Hepatocyte (in vitro differentiated cells): ENCODE data around the gene IGFBP7. TPM values are rescaled to one million over a fixed set of nuclear protein-coding genes. Genes with fewer than 3 reads are reported as not detected.

ENCODE experiments used
- DNase-seq: peaks from one replicate; pipeline ENCODE4 v3.0.0-alpha.2; 2016; ENCODE audit warnings: low spot score
- H2AFZ ChIP-seq: fragments of 200-600 bp; sonication (generic); 2 replicates; pipeline ENCODE4 v1.6.0; 2016; ENCODE audit warnings: antibody characterized with exemption, mild to moderate bottlenecking
- H3K27ac ChIP-seq: fragments of 200-600 bp; sonication (generic); 2 replicates; pipeline ENCODE4 v1.5.1; 2016; ENCODE audit warnings: mild to moderate bottlenecking
- H3K27me3 ChIP-seq: fragments of 200-600 bp; sonication (generic); 2 replicates; pipeline ENCODE4 v1.6.1; 2016
- H3K36me3 ChIP-seq: fragments of 200-600 bp; sonication (generic); replicated peaks from 2 replicates; pipeline ENCODE4 v1.5.1; 2016; ENCODE audit warnings: low read depth; ENCODE audit not compliant: insufficient read depth
- H3K4me1 ChIP-seq: fragments of 200-600 bp; sonication (generic); 2 replicates; pipeline ENCODE4 v1.5.1; 2016; ENCODE audit warnings: mild to moderate bottlenecking, moderate library complexity; ENCODE audit not compliant: insufficient read depth
- H3K4me2 ChIP-seq: fragments of 200-600 bp; sonication (generic); 2 replicates; pipeline ENCODE4 v1.6.0; 2016
- H3K4me3 ChIP-seq: fragments of 200-600 bp; sonication (generic); 2 replicates; pipeline ENCODE4 v1.5.1; 2016; ENCODE audit warnings: mild to moderate bottlenecking
- H3K79me2 ChIP-seq: fragments of 200-600 bp; sonication (generic); 2 replicates; pipeline ENCODE4 v1.6.0; 2017; ENCODE audit warnings: mild to moderate bottlenecking
- H3K9me2 ChIP-seq: fragments of 200-600 bp; sonication (generic); replicated peaks from 2 replicates; pipeline ENCODE4 v1.6.0; 2017; ENCODE audit warnings: mild to moderate bottlenecking; ENCODE audit not compliant: insufficient read depth
- H3K9me3 ChIP-seq: fragments of 200-600 bp; sonication (generic); 2 replicates; pipeline ENCODE4 v1.5.1; 2016; ENCODE audit warnings: low read depth, mild to moderate bottlenecking
- H4K20me1 ChIP-seq: fragments of 200-600 bp; sonication (generic); 2 replicates; pipeline ENCODE4 v1.6.0; 2016; ENCODE audit warnings: mild to moderate bottlenecking; ENCODE audit not compliant: insufficient read depth, poor library complexity, severe bottlenecking
- CTCF ChIP-seq: fragments of 200-600 bp; sonication (generic); IDR thresholded peaks from 2 replicates; pipeline ENCODE4 v1.5.1; 2016; ENCODE audit warnings: antibody characterized with exemption, mild to moderate bottlenecking; ENCODE audit not compliant: poor library complexity
- EZH2 ChIP-seq: fragments of 200-600 bp; sonication (generic); IDR thresholded peaks from 2 replicates; pipeline ENCODE4 v1.6.1; 2016; ENCODE audit warnings: antibody characterized with exemption, mild to moderate bottlenecking, borderline replicate concordance
- EZH2phosphoT487 ChIP-seq: fragments of 200-600 bp; sonication (generic); IDR thresholded peaks from one replicate; pipeline ENCODE4 v1.6.1; 2018; ENCODE audit warnings: antibody characterized with exemption, mild to moderate bottlenecking, low read depth, moderate library complexity; ENCODE audit not compliant: unreplicated experiment, severe bottlenecking
- WGBS: methylation state at CpG from one replicate; pipeline ENCODE4 v1.1.6; 2016; ENCODE audit warnings: low lambda C conversion rate; ENCODE audit errors: missing lambda C conversion rate; 5-methylcytosine and 5-hydroxymethylcytosine counted together
- polyA plus RNA-seq: library from polyadenylated mRNA; unstranded; fragments of >200 nt; fragmentation: Nextera tagmentation; extraction: Ambion mirVana; gene quantifications from 2 replicates; pipeline ENCODE4 v1.2.1, GENCODE V29; 2016
- total RNA-seq: library from RNA; depleted of rRNA; stranded (reverse); fragments of >200 nt; gene quantifications from 2 replicates; pipeline ENCODE4 v1.2.3, GENCODE V29; 2014

IGFBP7 gene
- total and polyA plus RNA-seq, 2 experiments from 2014 or later, result 73.4 to 122 TPM

- H2AFZ ChIP-seq, result no peak overlapping the region
- TF ChIP-seq CTCF (no peak), EZH2 (no peak), EZH2phosphoT487 (no peak)
- no peak overlapping the region for H3K4me2 ChIP-seq
- DNase-seq, result no peak
- H3K27ac ChIP-seq, result peak overlapping the region; percentile 64
- no peaks in the 10 kb centered on the region for H3K9me2 ChIP-seq
- H4K20me1 ChIP-seq, result no peaks in the 10 kb centered on the region
- H3K36me3 ChIP-seq, result no peaks in the 10 kb centered on the region
- H3K9me3 ChIP-seq, result no peaks in the 10 kb centered on the region
- no peaks in the 10 kb centered on the region for H3K4me1 ChIP-seq
- H3K4me3 ChIP-seq, result no peak overlapping the region
- WGBS, result 84% methylated on average over 1 of the region's 1 CpG
- H3K27me3 ChIP-seq, result no peaks in the 10 kb centered on the region
- H3K79me2 ChIP-seq, result no peaks in the 10 kb centered on the region
Observed at GRCh38 chr4:57044996-57045395, 65.2 kb downstream of the IGFBP7 start.

- Histone ChIP-seq H4K20me1 (no peaks in the 10 kb centered on the region), H3K79me2 (no peaks in the 10 kb centered on the region), H3K4me3 (no peak overlapping the region), H3K4me1 (no peaks in the 10 kb centered on the region), H3K36me3 (no peaks in the 10 kb centered on the region), H3K9me2 (no peaks in the 10 kb centered on the region), H2AFZ (no peak overlapping the region), H3K9me3 (no peaks in the 10 kb centered on the region), H3K27me3 (no peaks in the 10 kb centered on the region), H3K4me2 (peak overlapping the region; percentile 21), H3K27ac (peak overlapping the region; percentile 64)
- no peak for DNase-seq
- no peak for TF ChIP-seq EZH2phosphoT487
- TF ChIP-seq EZH2, result no peak
- TF ChIP-seq CTCF, result no peak
- WGBS, result 50% methylated on average over 1 of the region's 1 CpG
Observed at GRCh38 chr4:57044279-57044678, 65.9 kb downstream of the IGFBP7 start.

GRCh38 chr4:57043347-57044251 is 66.6 kb downstream of the IGFBP7 start:
- Histone ChIP-seq H3K9me3 (no peaks in the 10 kb centered on the region), H3K4me2 (peak overlapping the region; percentile 21), H3K27me3 (no peaks in the 10 kb centered on the region), H2AFZ (no peak overlapping the region), H3K9me2 (no peaks in the 10 kb centered on the region), H3K79me2 (no peaks in the 10 kb centered on the region), H3K4me1 (no peaks in the 10 kb centered on the region), H4K20me1 (no peaks in the 10 kb centered on the region), H3K36me3 (no peaks in the 10 kb centered on the region), H3K4me3 (no peak overlapping the region), H3K27ac (peak overlapping the region; percentile 64)
- WGBS, result 63% methylated on average over 6 of the region's 6 CpGs
- TF ChIP-seq CTCF (no peak), EZH2phosphoT487 (no peak), EZH2 (no peak)
- DNase-seq, result no peak
